Mammary epithelial cell (primary cell): Measurements from ENCODE around the gene ANO7.

Source experiments
- EZH2 ChIP-seq: IDR thresholded peaks from 2 replicates; pipeline ENCODE4 v1.6.1; 2012; ENCODE audit warnings: low read length, inconsistent platforms, borderline replicate concordance
- TF ChIP-seq, protein P1 (sequence below), 2 donors: IDR thresholded peaks in 1 of 2; conservative IDR thresholded peaks in 1 of 2; 2 replicates each; pipeline ENCODE4 v1.5.1; 2011 to 2012; ENCODE audit warnings: inconsistent platforms in 2 of 2, low read length in 2 of 2, mild to moderate bottlenecking in 2 of 2, control low read depth in 1 of 2, low read depth in 1 of 2; ENCODE audit not compliant: insufficient read depth in 1 of 2; ENCODE audit errors: extremely low read depth in 1 of 2

DNA sequence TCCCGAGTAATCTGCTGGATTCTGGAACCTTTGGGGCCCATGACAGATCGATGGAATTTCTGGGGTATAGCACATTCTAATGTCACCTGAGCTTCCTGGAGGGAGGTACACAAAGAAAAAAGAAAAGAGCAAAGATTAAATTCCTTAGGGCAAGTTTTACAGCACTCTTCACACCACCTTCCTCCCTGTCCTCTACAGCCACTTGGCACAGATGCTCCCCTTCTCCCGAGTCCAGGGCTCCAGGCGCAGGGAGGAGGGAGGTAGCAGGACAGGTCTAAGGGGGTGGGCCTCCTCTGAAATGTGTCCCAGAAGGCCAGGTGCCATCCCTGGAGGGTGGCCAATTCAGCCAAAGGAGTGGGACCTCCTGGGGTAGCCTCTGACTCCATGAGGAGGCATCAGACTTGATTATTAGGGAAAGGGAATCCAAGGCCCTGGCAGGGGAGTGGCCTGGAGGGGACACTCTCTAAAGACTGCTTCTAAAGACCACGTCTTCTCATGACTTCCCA lies 50.3 kb downstream of the ANO7 start:
- TF ChIP-seq, protein P1, sequence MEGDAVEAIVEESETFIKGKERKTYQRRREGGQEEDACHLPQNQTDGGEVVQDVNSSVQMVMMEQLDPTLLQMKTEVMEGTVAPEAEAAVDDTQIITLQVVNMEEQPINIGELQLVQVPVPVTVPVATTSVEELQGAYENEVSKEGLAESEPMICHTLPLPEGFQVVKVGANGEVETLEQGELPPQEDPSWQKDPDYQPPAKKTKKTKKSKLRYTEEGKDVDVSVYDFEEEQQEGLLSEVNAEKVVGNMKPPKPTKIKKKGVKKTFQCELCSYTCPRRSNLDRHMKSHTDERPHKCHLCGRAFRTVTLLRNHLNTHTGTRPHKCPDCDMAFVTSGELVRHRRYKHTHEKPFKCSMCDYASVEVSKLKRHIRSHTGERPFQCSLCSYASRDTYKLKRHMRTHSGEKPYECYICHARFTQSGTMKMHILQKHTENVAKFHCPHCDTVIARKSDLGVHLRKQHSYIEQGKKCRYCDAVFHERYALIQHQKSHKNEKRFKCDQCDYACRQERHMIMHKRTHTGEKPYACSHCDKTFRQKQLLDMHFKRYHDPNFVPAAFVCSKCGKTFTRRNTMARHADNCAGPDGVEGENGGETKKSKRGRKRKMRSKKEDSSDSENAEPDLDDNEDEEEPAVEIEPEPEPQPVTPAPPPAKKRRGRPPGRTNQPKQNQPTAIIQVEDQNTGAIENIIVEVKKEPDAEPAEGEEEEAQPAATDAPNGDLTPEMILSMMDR (conservative IDR thresholded peaks at IDR 0.05 in 1 of 2, IDR thresholded peaks at IDR 0.05 in 1 of 2; ENCODE audit: extremely low read depth in 1 of 2, insufficient read depth in 1 of 2, low read depth in 1 of 2, low read length in 2 of 2), result no peak
- TF ChIP-seq EZH2, result no peak
